GM12873 (cell line): Measurements from ENCODE around the gene ECHS1.

ENCODE experiments used
- CTCF ChIP-seq: IDR thresholded peaks from 2 replicates; pipeline ENCODE4 v1.5.1; 2012; ENCODE audit warnings: low read depth, mild to moderate bottlenecking, moderate library complexity, low read length, control low read depth; ENCODE audit not compliant: insufficient read depth; ENCODE audit errors: missing control alignments

Gene ECHS1

GRCh38 chr10:133373174-133374090, at the start of gene ECHS1:
Gene ECHS1, minus strand, starts transcription at chr10:133373354. Its CDS starts 21 bp downstream, at chr10:133373333.
- TF ChIP-seq CTCF = no peak

GRCh38 chr10:133422223-133422806, 49.2 kb upstream of the ECHS1 start:
- TF ChIP-seq CTCF = no peak

- no peak for TF ChIP-seq CTCF
Measured at GRCh38 chr10:133421336-133422222, 48.4 kb upstream of the ECHS1 start.

GRCh38 chr10:133420579-133420978, 47.4 kb upstream of the ECHS1 start:
- no peak for TF ChIP-seq CTCF

- no peak for TF ChIP-seq CTCF
Measured at GRCh38 chr10:133420028-133420427, 46.9 kb upstream of the ECHS1 start.

- no peak for TF ChIP-seq CTCF
Measured at GRCh38 chr10:133419211-133419950, 46.2 kb upstream of the ECHS1 start.
